GM21529 (cell line): ENCODE data around the gene AKNAD1.
A peak's percentile ranks its signal among the peaks of the same experiment; 100 is the strongest.

Source experiments
- ATAC-seq: cut with Tn5 transposase; IDR thresholded peaks from one replicate; pipeline ENCODE4 v1.9.1; 2021; ENCODE audit not compliant: unreplicated experiment

Gene AKNAD1

GRCh38 chr1:108831225-108831624 lies 25.7 kb downstream of the AKNAD1 start:
- ATAC-seq = no peak

DNA sequence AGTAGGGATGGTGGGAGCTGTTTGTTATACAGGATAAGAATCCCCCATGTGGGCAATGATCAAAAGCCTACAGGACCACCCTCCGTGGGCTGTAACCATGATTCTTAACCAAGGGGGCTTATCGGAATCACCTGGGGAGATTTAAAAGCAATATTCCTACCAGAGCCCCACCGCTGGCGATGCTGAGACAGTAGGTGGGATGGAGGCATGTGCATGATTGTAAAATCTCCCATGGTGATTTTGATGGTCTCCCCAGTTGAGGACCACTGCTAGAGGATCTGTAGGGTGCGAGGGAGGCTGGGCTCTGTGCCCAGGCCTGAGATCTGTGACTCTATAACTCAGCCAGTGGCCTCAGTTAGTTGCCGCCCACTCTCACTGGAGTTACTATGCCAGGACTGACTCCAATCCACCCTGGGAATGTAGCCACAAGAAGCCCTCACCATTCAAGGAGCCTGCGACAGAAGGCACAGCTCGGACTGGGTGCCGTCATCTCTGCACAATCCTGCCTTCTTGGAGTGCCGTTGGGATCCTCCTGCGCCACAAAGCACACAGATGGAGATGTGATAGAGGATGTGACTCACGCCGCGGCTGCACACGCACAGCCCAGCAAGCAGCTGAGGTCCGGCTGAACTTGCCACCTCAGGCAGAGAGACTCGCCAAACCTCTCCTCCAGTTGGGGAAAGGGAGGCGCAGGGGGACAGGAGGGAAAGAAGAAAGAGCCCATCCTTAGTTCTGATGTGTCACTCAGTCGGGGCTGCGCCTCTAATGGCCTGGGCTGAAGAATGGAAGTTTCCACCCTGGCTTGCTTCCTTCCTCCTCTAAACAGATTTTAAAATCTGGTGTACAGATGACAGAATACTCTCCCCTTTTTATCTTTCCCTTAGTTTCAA lies 26.5 kb downstream of the AKNAD1 start:
- ATAC-seq = no peak

GRCh38 chr1:108829498-108829916 lies 27.4 kb downstream of the AKNAD1 start:
- no peak for ATAC-seq

DNA sequence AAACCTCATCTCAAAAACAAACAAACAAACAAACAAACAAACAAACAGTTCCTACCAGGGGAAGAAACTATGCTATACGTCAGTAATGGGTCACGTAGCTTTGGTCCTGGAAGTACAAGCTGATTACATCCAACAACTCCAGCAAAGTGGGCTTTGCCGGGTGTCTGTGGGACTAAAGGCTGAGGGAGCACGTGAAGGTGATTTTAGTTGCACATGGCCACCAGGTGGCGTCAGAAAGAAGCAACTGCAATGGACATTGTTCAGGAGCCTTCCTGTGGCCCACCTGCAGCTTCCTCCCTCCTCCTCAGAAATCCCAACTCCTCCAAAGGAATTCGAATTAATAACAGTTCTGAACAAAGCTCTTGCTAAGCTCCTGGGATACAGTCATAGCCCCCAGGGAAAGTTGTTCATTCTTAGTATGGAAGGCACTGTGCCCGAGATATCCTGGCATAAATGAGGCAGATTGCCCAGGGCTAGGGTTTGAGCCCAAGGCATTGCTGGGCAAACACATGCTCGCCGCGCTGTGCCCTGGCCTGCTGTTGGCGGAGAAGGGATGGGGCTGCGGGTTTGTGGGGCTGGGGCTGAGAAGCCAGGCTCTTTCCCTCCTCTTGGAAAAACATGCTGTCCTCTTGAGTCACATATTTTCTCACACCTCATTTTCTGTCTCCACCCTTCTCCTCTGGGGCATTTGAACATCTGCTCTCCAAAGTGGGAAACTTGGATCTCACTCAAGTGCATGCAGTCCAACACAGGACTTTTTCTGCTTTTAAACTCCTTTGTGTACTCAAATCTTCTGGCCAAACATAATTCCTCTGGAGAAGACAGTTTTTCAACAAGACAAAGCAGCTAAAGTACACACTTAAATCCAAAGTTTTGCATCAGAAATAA lies 28.6 kb downstream of the AKNAD1 start:
- peak; percentile 57 for ATAC-seq

- no peak for ATAC-seq
Measured at GRCh38 chr1:108826081-108826635, 30.7 kb downstream of the AKNAD1 start.

GRCh38 chr1:108824051-108824450 lies 32.8 kb downstream of the AKNAD1 start:
- no peak for ATAC-seq

DNA sequence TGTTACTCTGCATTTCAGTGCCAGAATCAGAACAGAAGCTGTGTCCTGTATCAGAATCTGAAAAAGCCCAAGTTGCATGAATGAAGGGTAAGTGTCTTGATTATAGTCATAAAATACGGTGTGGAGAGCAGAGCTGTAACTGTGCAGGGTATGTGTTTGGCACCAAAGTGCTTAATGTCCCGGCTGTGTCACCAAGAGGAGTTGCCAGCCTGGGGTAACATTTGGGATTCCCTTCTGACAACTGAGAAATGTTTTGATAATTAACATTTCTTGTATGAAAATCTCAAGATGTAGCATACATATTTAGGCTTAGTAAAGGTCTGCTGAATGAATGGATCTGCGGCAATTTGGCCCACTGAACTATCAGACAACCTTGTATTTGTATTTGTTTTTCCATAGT lies 33.3 kb downstream of the AKNAD1 start:
- ATAC-seq = no peak

DNA sequence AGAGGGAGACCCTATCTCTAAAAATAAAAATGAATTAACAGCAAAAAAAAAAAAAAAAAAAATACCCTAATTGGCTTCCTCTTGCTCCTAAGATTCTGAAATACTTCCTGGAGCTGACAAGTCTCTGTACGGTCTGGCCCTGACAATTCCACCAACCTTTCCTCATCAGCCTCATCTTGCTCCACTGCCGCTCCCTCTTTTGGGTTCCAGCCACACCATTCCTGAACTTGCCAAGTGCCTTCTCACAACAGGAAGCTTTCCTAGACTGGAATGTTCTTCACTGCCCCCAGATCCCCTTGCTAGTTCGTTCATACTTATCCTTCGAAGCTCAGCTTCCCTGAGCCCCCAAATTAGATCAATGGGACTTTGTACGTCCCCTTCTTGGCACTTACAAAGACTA lies 37.0 kb downstream of the AKNAD1 start:
- ATAC-seq = no peak

DNA sequence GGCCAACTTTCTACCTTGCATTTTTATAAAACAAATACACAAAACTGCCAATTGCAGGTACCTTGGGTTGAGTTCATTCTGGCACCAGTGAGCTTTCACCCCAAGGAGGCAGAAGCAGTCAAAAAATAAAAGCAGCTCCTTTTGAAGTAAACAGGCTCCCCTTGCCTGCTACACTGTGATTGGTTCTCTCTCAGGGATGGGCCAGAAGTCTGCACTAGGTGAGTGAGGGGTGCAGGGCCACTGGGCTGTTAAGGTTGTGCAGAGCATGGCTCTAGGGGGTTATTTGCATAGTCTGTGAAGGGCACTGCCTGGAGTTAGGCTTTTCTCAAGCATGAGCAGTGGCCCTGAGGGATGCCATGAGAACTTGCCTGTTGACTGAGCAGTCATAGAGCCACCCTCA lies 39.1 kb downstream of the AKNAD1 start:
- no peak for ATAC-seq

DNA sequence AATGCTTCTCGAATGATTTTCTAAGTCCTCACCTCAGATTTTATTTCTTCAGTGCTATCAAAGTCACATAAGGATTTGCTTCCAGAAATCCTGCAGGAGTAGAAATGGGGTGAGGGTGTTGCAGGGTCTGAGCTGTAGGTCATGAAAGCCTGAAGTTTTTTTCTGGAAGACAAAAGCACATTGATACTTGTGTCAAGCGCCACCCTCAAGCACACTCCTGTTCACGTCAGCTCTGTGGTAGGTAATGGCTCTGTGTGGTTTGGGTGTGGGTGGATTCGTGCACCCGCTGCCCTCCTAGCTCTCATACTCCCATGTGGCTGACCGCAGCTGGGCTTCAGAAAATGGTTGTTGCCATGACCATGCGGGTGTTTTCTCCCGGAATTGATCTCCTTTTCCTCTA lies 39.9 kb downstream of the AKNAD1 start:
- ATAC-seq = no peak

DNA sequence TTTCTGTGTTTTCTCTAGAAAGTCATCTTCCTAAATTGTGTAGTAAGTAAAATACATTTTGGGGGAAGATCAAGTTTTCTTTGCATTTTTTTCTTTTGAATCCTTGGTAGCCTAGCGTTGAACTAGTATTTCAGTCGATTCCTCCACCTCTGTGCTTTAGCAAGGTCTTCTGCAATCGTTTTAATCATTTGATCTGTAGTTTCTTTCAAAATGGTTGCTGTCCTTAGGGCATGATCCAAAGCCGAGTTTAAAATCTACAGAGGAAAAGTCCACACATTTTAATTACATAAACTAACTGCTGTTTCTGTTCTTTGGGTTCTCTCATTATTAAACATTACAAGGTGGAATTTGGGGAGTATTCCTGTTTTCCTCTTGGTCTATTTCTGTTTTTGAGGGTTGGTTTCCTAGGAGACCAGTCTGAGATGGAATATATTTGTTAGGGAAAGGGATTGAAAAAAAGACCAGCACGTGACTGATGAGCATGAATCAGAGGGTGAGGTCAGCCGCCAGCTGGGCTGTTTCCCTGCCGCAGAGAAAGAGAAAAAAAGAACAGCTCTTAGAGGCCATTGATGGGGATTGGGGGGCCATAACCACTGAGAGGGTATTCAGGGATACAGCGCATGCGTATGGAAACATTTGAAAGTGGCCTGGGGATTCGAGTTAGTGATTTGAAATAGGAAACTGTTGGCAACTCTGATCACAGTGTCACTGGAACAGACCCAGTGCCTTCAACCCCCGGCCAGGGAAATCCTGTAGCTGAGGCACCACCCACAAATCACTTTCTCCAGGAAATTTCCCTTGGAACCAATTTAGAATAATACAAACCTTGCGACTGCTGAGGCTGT lies 40.6 kb downstream of the AKNAD1 start:
- no peak for ATAC-seq

DNA sequence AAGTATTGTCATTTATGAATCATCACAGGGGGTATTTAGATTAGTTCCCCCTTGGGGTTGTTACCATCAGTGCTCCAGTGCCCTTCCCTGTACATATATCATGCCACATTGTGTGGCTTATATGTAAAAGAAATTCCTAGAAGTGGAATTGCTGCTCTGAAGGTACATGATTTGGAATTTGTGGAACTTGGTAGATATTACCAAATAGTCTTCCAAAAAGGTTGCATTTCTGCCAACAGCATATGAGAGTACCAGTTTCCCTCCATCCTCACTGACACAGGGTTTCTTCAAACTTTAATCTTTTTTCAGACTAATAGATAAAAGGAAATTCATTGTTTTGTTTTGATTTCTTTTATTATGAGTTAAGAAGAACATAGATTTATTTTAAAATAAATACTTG lies 41.3 kb downstream of the AKNAD1 start:
- no peak for ATAC-seq

DNA sequence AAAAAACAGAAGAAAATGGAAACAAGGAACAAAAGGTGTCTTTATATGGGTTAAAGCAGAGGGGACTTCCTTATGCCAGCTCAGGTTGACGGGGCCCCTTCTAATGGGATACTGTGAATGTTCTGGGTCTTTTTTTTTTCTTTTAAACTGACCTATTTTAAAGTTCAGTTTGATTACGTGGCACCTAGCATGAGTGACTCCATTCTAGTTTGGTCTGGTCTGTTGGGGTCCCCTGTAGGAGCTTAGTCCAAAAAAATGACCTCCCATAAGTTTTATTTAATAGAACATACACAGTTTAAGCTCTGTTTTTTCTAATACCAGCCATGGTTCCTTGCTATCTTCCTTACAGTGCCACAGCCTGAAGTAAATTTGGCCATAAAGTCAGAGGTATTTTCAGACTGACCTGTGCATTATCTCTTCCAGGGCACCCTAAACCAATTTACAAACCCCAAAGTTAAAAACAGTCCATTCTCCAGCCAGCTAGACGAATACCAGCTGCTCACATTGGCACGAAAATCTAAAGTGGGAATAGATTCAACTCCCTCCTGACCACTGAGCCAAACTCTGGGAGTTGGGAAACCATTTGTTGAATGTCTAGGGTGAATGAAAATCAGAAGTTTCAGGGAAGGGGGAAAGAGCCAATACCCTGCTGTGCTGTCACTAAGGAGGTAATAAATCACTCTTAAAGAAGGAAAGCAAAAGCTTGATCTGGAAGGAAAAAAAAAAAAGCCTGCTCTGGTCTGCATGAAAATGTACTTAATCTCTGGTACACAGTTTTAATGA lies 42.4 kb downstream of the AKNAD1 start:
- ATAC-seq = no peak

- ATAC-seq = no peak
Measured at GRCh38 chr1:108813326-108813725, 43.6 kb downstream of the AKNAD1 start.

DNA sequence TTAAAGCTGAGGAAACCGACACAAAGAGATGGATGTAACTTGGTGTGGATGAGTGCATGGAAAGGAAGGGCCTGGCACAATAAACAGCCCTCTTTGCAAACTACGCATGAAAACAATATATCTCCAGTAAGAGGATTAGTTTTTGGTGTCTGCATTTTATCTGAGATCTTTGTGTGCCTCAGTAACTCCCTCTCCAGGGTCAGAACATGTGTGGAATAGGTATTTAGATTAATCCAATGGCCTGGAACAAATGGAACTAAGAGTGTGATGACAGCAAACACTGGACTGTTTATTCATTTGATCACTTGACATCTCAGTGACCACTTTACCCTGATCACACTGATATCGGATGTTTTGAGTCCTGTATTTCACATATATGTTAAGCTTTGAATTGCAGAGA lies 45.3 kb downstream of the AKNAD1 start:
- ATAC-seq = no peak

- ATAC-seq = no peak
Measured at GRCh38 chr1:108808438-108808837, 48.5 kb downstream of the AKNAD1 start.

DNA sequence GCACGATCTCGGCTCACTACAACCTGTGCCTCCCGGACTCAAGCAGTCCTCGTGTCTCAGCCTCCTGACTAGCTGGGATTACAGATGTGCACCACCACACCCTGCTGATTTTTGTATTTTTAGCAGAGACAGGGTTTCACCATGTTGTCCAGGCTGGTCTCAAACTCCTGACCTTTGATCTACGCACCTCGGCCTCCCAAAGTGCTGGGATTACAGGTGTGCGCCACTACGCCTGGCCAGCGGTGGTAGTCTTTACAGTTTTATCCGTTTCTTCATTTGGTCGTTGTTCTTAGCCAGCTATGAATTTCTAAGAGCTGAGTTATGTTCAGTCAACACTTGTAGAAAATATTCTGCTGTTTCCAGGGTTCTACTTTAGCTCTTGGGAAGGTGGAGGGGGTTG lies 53.3 kb downstream of the AKNAD1 start:
- no peak for ATAC-seq

DNA sequence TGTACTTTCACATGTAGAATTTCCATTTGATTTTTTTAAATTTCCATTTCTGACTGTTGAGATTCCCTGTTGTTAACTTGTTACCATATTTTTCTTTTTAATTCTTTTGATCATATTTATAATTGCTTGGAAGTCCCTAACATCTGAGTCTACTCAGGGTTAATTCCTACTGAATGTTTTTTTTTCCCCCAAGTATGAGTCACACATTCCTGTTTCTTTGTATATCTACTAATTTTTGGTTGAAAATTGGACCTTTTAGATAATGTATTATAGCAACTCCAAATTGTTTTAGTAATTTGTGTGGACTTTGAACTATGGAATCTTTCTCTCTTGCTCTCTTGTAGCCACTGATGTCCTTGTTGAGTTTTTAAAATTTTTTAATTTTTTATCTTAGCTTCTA lies 55.8 kb downstream of the AKNAD1 start:
- ATAC-seq = no peak

DNA sequence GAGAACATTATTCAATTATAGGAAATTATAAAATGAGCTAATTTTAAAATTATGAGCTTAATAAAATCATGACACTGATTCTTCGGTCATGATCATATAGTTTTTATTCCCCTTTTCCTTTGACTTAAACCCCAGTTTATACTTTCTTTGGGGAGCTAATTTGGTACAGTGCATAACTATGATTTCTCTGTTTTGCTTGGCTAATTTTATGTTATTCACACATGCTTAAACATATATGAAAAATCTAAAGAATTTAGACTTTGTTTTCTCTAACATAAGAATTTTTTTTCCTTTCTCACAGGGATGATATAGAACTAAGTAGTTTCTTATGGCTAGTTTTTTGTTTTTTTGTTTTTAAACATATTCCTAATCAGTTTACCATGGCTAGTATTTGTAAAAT lies 57.9 kb downstream of the AKNAD1 start:
- ATAC-seq = no peak

DNA sequence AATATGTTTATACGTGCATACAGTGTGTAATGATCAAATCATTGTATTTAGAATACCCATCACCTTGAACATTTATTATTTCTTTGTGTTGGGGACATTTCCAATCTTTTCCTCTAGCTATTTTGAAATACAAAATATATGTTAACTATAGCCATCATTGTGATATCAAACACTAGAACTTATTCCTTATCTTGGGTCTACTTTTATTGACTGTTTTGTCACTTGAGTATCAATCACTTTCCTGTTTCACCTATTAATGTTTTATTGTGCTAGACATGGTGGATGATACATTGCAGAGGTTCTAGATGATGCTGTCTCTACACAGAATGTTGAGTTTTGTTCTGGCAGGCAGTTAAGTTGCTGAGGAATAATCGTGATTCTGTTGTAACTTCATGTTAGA lies 64.5 kb downstream of the AKNAD1 start:
- no peak for ATAC-seq
